Measurements from ENCODE around the gene FGF14. TPM values are rescaled to one million over a fixed set of nuclear protein-coding genes. Genes with fewer than 3 reads are reported as not detected.

The FGF14 gene
- total RNA-seq, 1 donor from 2014 or later: 0.22 TPM

- Mint-ChIP-seq H3K9me3 (ENCODE audit: low read depth) (peaks cover 6% of the 10 kb centered on the region), H3K36me3 (ENCODE audit: low read depth) (no peaks in the 10 kb centered on the region), H3K27ac (ENCODE audit: unreplicated experiment) (no peak overlapping the region), H3K27me3 (ENCODE audit: low read depth) (peaks cover 18% of the 10 kb centered on the region), H3K4me3 (ENCODE audit: unreplicated experiment) (no peak overlapping the region), H3K4me1 (ENCODE audit: low read depth) (peaks cover 4% of the 10 kb centered on the region)
- TF ChIP-seq CTCF (IDR thresholded peaks at IDR 0.05): no peak
- no peak for DNase-seq (ENCODE audit: low spot score)
Observed at GRCh38 chr13:101988140-101988539, 413.7 kb downstream of the FGF14 start.

GRCh38 chr13:101986316-101986715 is 415.5 kb downstream of the FGF14 start:
- Mint-ChIP-seq H3K9me3 (ENCODE audit: low read depth) (peaks cover 6% of the 10 kb centered on the region), H3K27me3 (ENCODE audit: low read depth) (peaks cover 6% of the 10 kb centered on the region), H3K36me3 (ENCODE audit: low read depth) (no peaks in the 10 kb centered on the region), H3K27ac (ENCODE audit: unreplicated experiment) (no peak overlapping the region), H3K4me3 (ENCODE audit: unreplicated experiment) (no peak overlapping the region), H3K4me1 (ENCODE audit: low read depth) (peaks cover 4% of the 10 kb centered on the region)
- TF ChIP-seq CTCF (IDR thresholded peaks at IDR 0.05): no peak
- no peak for DNase-seq (ENCODE audit: low spot score)

- no peak for TF ChIP-seq CTCF (IDR thresholded peaks at IDR 0.05)
Observed at GRCh38 chr13:101985321-101985720, 416.5 kb downstream of the FGF14 start.

GRCh38 chr13:101982903-101983302 is 418.9 kb downstream of the FGF14 start:
- no peak for DNase-seq (ENCODE audit: low spot score)

More at GRCh38 chr13:101985321-101985720, 416.5 kb downstream of the FGF14 start:
- Mint-ChIP-seq H3K4me1 (ENCODE audit: low read depth) (peaks cover 4% of the 10 kb centered on the region), H3K27ac (ENCODE audit: unreplicated experiment) (peak overlapping the region; percentile 17), H3K4me3 (ENCODE audit: unreplicated experiment) (no peak overlapping the region), H3K27me3 (ENCODE audit: low read depth) (peaks cover 3% of the 10 kb centered on the region), H3K36me3 (ENCODE audit: low read depth) (no peaks in the 10 kb centered on the region), H3K9me3 (ENCODE audit: low read depth) (peaks cover 6% of the 10 kb centered on the region)
- no peak for DNase-seq (ENCODE audit: low spot score)

GRCh38 chr13:101979825-101980224 is 422.0 kb downstream of the FGF14 start:
- H3K27me3 Mint-ChIP-seq (ENCODE audit: low read depth): peaks cover 2% of the 10 kb centered on the region
- H3K9me3 Mint-ChIP-seq (ENCODE audit: low read depth): no peaks in the 10 kb centered on the region
- no peak overlapping the region for H3K27ac Mint-ChIP-seq (ENCODE audit: unreplicated experiment)
- no peaks in the 10 kb centered on the region for H3K36me3 Mint-ChIP-seq (ENCODE audit: low read depth)
- no peak overlapping the region for H3K4me3 Mint-ChIP-seq (ENCODE audit: unreplicated experiment)
- TF ChIP-seq CTCF (IDR thresholded peaks at IDR 0.05): no peak
- peaks cover 2% of the 10 kb centered on the region for H3K4me1 Mint-ChIP-seq (ENCODE audit: low read depth)
- DNase-seq (ENCODE audit: low spot score): no peak

More at GRCh38 chr13:101982903-101983302, 418.9 kb downstream of the FGF14 start:
- no peak overlapping the region for H3K27ac Mint-ChIP-seq (ENCODE audit: unreplicated experiment)
- peaks cover 3% of the 10 kb centered on the region for H3K27me3 Mint-ChIP-seq (ENCODE audit: low read depth)
- H3K9me3 Mint-ChIP-seq (ENCODE audit: low read depth): peaks cover 1% of the 10 kb centered on the region
- H3K4me3 Mint-ChIP-seq (ENCODE audit: unreplicated experiment): no peak overlapping the region
- TF ChIP-seq CTCF (IDR thresholded peaks at IDR 0.05): no peak
- H3K4me1 Mint-ChIP-seq (ENCODE audit: low read depth): peaks cover 4% of the 10 kb centered on the region
- H3K36me3 Mint-ChIP-seq (ENCODE audit: low read depth): no peaks in the 10 kb centered on the region

Measured in chondrocyte (in vitro differentiated cells).